ENCODE measurements around the gene PLCB1. TPM values are rescaled to one million over a fixed set of nuclear protein-coding genes. Genes with fewer than 3 reads are reported as not detected.

Gene PLCB1
- total RNA-seq, 3 donors from 2014 or later = 7.2 to 50.7 (median 8.8) TPM

DNA sequence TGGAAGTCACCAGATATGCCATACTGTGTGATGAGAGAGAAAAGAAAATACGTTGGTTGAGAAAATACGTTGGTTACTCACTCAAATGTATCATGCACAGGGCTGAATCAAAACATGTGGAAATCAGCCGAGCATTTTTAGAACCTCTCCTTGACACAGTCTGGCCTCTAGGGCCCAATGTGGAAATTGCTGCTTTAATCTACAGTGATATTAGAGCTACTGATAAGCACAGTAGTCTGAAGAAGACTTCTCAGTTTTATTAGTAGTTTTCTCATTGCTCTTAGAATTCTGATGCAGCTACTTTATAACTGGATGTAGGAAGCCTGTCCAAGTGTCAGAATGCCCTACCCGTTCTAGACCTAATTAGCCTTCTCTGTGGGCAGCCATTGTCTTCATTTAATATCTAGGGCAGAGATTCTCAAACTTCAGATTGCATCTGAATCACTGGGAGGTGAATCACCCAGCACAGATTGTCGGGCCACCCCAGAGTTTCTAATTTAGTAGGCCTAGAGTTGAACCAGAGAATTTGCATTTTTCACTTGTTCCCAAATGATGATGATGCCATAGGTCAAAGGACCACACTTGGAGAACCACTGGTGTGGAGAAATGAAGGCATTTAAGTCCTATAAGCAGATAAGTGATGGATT, 229.1 kb downstream of the PLCB1 start:
- Histone ChIP-seq H3K9me3 (no peaks in the 10 kb centered on the region), H3K4me1 (ENCODE audit: low read depth) (no peaks in the 10 kb centered on the region), H3K4me3 (no peak overlapping the region), H3K36me3 (ENCODE audit: low read depth) (no peaks in the 10 kb centered on the region)
- intact Hi-C loops (cut with DNase I, micrococcal nuclease) = no loop called here
- TF ChIP-seq, protein P1, sequence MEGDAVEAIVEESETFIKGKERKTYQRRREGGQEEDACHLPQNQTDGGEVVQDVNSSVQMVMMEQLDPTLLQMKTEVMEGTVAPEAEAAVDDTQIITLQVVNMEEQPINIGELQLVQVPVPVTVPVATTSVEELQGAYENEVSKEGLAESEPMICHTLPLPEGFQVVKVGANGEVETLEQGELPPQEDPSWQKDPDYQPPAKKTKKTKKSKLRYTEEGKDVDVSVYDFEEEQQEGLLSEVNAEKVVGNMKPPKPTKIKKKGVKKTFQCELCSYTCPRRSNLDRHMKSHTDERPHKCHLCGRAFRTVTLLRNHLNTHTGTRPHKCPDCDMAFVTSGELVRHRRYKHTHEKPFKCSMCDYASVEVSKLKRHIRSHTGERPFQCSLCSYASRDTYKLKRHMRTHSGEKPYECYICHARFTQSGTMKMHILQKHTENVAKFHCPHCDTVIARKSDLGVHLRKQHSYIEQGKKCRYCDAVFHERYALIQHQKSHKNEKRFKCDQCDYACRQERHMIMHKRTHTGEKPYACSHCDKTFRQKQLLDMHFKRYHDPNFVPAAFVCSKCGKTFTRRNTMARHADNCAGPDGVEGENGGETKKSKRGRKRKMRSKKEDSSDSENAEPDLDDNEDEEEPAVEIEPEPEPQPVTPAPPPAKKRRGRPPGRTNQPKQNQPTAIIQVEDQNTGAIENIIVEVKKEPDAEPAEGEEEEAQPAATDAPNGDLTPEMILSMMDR (IDR thresholded peaks at IDR 0.05) = no peak
- ATAC-seq (no peak), DNase-seq (no peak)

DNA sequence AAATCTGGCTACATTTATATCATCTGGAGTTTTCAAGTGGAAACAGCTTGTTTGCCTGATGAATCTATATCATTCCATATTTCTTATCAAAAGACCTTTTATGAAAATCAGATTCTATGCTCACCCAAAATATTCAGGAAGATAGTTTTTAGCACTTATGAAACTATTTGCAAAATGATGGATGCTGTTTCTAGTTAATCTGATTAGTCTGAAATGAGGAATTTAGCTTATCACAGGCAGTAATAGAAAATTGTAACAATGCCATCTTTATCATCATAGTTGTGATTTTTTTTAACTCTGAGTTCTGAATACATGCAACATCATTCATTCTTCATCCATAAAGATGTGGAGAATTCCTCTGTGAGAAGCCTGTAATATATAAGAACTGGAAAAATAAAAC, 229.7 kb downstream of the PLCB1 start:
- TF ChIP-seq, protein P1 (IDR thresholded peaks at IDR 0.05) = no peak
- intact Hi-C loops (cut with DNase I, micrococcal nuclease) = no loop called here
- ATAC-seq = no peak

DNA sequence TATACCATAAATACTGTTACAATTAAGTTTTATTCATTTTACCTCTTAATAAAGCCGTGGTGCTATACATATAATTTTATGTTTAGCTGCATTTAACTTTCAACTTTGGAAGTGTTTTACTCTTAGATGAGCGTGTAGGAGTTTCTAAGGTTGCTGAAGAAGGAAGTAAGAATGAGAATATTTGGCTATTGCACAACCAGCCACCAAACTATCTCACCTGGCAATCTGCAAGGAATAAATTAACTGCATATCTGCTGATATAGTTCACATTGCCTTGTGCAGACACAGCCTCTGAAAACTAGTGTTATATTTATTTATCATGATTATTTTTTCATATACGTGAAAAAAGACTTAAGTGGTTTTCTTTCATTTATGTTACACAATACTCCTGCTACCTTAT, 230.4 kb downstream of the PLCB1 start:
- TF ChIP-seq, protein P1 (IDR thresholded peaks at IDR 0.05) = no peak
- DNase-seq = no peak
- H3K9me3 ChIP-seq = no peaks in the 10 kb centered on the region
- H3K4me3 ChIP-seq = no peak overlapping the region
- H3K4me1 ChIP-seq (ENCODE audit: low read depth) = no peaks in the 10 kb centered on the region
- intact Hi-C loops (cut with DNase I, micrococcal nuclease) = no loop called here
- ATAC-seq = no peak
- H3K36me3 ChIP-seq (ENCODE audit: low read depth) = no peaks in the 10 kb centered on the region

More for the DNA sequence above, 229.7 kb downstream of the PLCB1 start:
- DNase-seq = no peak
- Histone ChIP-seq H3K36me3 (ENCODE audit: low read depth) (no peaks in the 10 kb centered on the region), H3K4me1 (ENCODE audit: low read depth) (no peaks in the 10 kb centered on the region), H3K9me3 (no peaks in the 10 kb centered on the region), H3K4me3 (no peak overlapping the region)

DNA sequence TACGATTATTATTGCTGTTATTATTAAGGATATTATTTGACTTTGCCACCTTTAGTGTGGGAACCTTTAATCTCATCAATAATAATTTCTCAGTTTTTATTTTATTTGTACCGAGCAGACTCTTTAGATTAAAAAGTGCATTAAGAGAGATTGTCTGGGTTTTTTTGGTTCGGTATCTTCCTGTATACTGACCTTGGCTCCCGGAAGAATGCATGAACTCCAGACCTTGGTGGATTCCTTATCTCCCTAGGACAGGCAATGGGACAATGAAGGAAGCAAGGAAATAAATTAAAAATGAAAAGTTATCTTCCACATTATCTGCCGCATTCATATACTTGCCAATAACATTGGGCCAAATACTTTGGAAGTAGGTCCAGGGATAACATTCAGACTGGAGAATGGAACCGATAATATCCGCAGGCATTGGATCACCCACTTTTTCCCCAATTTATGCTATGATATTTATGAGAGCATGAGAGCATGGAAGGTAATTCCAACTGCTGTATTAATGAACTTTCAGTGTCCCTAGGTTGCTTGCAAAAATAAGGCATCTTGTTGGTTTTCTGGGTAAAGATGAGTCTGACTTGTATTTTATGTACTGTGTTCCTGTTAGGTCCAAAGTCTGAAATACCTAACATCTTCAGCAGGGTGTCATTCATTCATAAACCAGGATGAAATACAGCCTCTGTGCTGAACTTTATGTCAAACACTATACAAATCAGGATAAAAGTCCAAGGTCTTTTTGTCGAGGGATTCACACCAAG, 232.1 kb downstream of the PLCB1 start:
- ATAC-seq (no peak), DNase-seq (no peak)
- H3K9me3 ChIP-seq = no peaks in the 10 kb centered on the region
- H3K4me3 ChIP-seq = no peak overlapping the region
- TF ChIP-seq, protein P1 (IDR thresholded peaks at IDR 0.05) = no peak
- no peaks in the 10 kb centered on the region for H3K36me3 ChIP-seq (ENCODE audit: low read depth)
- intact Hi-C loops (cut with DNase I, micrococcal nuclease) = no loop called here
- no peaks in the 10 kb centered on the region for H3K4me1 ChIP-seq (ENCODE audit: low read depth)

DNA sequence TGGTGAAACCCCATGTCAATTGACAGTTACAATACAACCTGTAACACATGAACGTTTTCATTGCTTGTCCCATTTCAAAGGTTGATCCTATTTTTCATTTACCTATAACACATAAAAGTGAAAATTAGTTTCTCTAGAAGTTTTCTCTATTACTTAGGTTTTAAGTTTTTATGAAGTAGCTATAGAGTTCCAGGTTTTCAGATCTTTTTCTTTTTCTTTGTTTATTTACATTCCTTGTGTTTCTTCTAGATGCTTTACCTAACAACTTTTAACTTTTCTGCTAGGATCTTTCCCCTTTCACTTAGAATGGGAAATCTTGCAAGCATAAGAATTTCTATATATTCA, 232.6 kb downstream of the PLCB1 start:
- ATAC-seq (no peak), DNase-seq (no peak)
- Histone ChIP-seq H3K4me3 (no peak overlapping the region), H3K9me3 (no peaks in the 10 kb centered on the region), H3K36me3 (ENCODE audit: low read depth) (no peaks in the 10 kb centered on the region), H3K4me1 (ENCODE audit: low read depth) (no peaks in the 10 kb centered on the region)
- intact Hi-C loops (cut with DNase I, micrococcal nuclease) = no loop called here
- TF ChIP-seq, protein P1 (IDR thresholded peaks at IDR 0.05) = no peak

Data from mucosa of descending colon (tissue), 3 donors.